Limb (tissue), 2 donors: Measurements from ENCODE around the gene UXS1.
"Not testable (repeated sequence)": the region's sequence is repeated elsewhere in the genome, so short reads cannot be mapped to it uniquely, and the experiment has no call there.

Experiments used
- DNase-seq, 2 donors: peaks; one replicate each; pipeline ENCODE4 v3.0.0-alpha.2; 2016; ENCODE audit errors: extremely low spot score in 2 of 2

Gene UXS1

GRCh38 chr2:106137731-106138521 lies 56.2 kb downstream of the UXS1 start:
- no peak for DNase-seq

DNA sequence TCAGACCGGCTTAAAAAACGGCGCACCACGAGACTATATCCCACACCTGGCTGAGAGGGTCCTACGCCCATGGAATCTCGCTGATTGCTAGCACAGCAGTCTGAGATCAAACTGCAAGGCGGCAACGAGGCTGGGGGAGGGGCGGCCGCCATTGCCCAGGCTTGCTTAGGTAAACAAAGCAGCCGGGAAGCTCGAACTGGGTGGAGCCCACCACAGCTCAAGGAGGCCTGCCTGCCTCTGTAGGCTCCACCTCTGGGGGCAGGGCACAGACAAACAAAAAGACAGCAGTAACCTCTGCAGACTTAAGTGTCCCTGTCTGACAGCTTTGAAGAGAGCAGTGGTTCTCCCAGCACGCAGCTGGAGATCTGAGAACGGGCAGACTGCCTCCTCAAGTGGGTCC lies 62.9 kb downstream of the UXS1 start:
- DNase-seq: not testable (repeated sequence)

DNA sequence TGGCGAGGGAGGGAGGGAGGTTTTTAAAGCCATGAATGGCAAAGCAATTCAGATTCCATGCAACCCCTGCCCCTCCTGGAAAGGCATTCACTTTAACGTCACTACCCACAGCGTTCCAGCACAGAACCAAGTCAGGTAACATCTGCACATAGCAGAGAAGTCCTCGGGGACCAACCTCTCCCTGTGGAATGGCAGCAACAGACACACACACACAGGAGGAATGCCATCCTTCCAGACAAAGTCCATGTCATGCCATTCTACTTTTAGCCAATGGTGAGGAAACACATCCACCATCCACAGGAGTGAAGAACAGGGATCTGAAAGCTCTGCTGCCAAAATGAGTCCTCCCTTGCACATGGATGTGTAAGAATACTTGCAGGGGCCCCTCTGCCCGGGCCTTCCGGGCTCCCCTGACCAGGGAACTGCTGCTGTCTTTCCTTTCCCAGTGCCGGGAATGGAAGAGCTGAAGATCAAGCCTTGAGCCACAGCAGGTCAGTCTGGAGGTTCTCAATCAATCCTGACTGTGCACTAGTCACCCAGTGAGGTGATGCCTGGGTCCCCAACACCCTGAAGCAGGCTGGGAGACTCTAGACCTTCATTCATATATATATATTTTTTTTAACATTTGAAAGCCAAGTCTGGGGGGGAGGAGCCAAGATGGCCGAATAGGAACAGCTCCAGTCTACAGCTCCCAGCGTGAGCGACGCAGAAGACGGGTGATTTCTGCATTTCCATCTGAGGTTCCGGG lies 63.7 kb downstream of the UXS1 start:
- DNase-seq: no peak

DNA sequence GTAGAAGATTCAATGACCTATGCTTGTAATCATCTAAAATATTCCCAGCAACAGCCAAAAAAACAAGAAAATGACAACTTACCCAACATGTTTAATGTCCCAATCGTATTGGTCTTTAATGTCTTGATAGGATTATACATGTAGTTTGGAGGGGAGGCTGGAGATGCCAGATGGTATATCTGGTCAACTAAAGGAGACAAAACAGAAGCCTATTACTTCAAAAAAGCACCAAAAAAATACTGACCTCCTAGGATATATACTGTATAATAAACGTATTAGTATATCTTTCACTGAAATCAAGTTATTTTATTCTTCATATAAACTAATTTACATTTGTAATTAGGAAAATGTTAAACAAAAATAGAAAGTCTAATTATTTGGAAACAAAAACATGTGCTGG lies 64.5 kb downstream of the UXS1 start:
- DNase-seq: no peak

GRCh38 chr2:106129150-106129549 lies 65.0 kb downstream of the UXS1 start:
- DNase-seq: no peak

GRCh38 chr2:106127776-106128268 lies 66.3 kb downstream of the UXS1 start:
- DNase-seq: no peak

- DNase-seq: no peak
Measured at GRCh38 chr2:106127282-106127771, 66.8 kb downstream of the UXS1 start.

DNA sequence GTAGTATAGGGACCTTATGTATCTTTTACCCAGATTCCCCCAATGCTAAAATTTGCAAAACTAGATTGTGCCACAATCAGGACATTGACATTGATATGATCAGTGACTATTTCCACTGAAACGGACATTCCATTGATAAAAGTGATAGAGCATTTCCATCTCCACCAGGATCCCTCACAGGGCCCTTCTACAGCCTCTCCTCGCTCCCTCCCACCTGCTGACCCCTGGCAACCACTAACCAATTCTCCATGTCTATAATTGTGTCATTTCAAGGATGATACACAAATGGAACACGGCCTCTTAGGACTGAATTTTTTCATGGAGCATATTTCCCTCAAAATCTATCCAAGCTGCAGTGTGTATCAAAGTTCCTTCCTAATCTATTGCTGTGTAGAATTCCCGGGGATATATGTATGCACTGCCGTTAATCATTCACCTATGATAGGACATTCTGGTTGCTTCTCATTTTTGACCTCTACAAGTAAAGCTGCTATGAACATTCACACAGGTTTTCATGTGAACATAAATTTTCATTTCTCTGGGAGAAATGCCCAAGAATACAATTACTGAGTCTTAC lies 67.3 kb downstream of the UXS1 start:
- no peak for DNase-seq

DNA sequence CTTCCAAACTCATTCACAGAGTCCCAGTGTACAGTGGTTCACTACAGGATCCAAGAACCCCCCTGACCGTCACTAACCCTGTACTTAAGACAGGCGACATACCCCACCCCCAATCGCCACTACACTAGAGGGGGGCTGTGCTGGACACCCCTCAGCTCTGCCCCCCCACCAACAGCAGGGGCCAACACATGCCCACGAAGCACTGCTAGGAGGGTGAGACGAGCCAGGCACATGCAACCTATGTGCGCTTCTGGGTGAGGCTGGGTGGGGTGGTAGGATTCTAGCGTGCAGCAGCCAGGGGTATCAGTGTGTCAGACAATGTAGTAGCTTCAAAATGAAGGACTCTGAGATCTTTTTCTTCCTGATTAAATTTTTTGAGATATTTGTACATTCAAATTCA lies 67.8 kb downstream of the UXS1 start:
- DNase-seq: no peak

GRCh38 chr2:106124905-106125549 lies 69.1 kb downstream of the UXS1 start:
- no peak for DNase-seq

DNA sequence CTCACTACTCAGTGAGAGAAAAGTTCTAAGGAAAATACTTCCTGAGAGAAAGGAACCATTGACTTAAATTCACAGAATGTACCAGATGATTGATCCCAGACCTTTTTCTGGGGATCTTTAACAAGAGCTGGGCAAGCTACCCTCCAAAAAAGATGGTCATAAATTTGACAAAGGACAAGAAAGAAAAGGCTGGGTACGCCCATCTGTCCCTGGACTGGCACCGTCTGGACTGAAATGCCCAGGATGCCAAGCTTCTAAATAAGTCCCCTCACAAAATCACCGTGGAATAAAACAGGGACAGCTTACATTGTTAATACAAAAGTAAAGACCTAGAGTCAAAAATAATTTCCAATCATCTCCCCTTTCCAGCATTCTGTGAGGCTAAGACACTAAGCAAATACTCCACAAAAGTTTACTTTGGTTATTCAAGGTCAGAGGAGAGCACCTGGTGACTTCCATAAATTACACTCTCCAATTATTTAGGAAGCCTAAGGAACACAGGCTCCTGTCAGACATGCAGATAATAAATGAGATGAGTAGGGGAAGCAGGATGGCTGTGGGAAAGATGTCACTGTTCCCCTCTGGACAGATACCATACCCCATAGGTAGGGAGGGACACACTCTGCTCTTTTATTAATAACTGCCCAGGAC lies 69.9 kb downstream of the UXS1 start:
- DNase-seq: no peak

DNA sequence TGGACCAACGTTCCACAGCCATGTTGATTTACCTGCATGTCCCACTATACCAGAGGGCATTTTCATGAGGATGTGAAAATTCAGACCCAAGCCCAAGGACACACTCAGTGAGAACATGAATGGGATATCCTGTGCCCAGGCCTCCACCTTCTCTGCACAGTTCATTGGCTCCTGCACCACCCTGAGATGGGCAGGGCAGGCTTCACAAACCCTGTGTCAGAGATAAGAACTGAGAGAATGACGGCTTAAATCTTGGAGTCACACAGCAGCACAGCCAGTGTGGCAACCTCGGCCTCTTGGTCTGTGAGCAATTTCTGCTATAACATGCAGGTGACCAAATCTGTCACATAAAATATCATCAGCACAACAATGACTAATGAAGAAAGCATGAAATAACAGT lies 71.9 kb downstream of the UXS1 start:
- no peak for DNase-seq

DNA sequence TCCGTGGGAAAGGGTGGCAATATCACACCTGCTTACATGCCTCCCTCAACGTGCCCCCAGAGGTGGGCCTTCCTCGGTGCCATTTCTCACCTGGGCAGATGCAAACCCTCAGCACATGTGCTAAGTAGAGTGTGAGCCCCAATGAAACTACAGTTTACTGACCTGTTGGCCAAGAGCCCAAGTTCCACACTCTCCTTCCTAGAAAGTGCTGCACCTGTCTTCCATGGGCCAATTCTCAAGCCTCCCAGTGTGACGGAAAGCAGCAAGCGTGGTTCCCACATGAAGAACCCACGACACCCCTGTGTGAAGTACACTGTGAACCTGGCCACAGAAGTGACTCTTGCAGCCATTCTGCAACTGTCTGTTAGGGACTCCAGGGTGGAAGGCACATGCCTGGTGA lies 73.7 kb downstream of the UXS1 start:
- DNase-seq: no peak

- no peak for DNase-seq
Measured at GRCh38 chr2:106119074-106119473, 75.0 kb downstream of the UXS1 start.

GRCh38 chr2:106117882-106118684 lies 76.0 kb downstream of the UXS1 start:
- DNase-seq: no peak

DNA sequence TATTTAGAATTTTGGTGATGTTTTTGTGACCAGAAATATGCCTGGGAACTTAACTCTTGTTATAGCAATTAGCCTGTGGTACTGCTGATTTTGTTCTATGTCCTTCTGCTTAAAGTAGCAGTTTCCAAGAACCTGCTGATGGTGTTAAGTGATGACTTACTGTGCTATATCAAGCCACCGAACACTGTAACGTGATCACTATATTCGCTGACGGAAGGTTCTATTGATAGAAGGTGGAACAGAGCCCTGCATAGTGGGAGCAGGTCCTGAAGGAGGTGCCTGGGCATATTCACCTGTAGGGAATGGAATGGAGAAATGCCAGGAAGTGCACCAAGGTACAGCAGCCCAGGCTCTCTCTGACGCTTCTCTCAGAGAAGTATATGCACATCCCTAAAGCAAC lies 76.8 kb downstream of the UXS1 start:
- no peak for DNase-seq

DNA sequence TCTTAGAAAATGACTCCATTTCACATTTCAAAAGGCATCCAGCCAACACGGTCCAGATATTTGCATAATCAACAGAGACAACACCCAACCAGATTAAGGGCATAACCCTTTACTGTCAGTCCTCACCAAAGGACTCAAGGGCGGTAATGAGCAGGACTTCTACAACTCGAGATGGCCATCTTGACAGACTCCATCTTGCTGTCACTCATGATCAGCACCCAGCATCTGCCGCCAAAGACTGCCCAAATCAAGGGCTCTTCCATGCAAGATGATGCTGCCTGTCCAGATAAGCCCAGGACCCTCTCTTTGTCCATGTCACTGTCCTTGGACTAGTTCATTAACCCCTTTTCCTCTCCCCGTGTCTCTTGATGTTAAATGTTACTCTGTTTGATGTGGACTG lies 77.9 kb downstream of the UXS1 start:
- DNase-seq: no peak

- no peak for DNase-seq
Measured at GRCh38 chr2:106115665-106116064, 78.4 kb downstream of the UXS1 start.

DNA sequence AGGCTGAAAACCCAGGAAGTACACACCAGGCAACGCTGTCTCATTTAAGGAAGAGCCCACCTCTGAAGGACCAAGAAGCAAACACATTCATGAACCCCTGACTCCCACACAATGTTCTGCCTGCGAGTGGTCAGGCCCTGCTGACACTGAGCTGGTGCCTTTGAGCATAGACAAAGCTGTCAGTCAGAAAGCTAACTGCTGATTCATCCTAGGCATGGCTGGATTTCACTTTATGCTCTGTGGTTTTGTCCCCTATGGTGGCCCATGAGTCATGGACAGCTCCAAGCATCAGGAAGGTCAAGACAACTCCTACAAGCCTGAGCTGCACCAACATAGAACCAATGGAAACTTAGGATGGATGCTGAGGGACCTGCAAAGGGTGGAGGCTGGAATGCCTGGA lies 78.9 kb downstream of the UXS1 start:
- no peak for DNase-seq

GRCh38 chr2:106114166-106114565 lies 79.9 kb downstream of the UXS1 start:
- DNase-seq: no peak
